PC-3 (cell line): ENCODE data around the gene CLIC1. TPM values are rescaled to one million over a fixed set of nuclear protein-coding genes. Genes with fewer than 3 reads are reported as not detected.

Source experiments
- ATAC-seq: fragments of 200-7000 bp; cut with Tn5 transposase; 2 replicates; pipeline ENCODE4 v1.9.1; 2020; ENCODE audit warnings: mild to moderate bottlenecking, moderate library complexity
- BruUV-seq: library from RNA; stranded (reverse); fragments of 400-500 nt; replicated peaks from 2 replicates; lab custom pipeline; 2021; lab: Mats Ljungman, UMichigan
- CTCF ChIA-PET: fragments of 300-600 bp; sonication (Branson Sonifier 250); formaldehyde crosslinking; loops from one replicate; lab custom pipeline; 2022; ENCODE audit warnings: antibody characterized with exemption; lab: Charles Lee
- POLR2A ChIA-PET: fragments of 300-600 bp; sonication (Branson Sonifier 250); formaldehyde crosslinking; loops from one replicate; lab custom pipeline; 2022; ENCODE audit warnings: antibody characterized with exemption; ENCODE audit not compliant: unreplicated experiment; lab: Charles Lee
- DNase-seq: peaks from one replicate; pipeline ENCODE4 v3.0.0-alpha.2; 2015
- H2AFZ ChIP-seq: fragments of 300-600 bp; sonication (generic); 2 replicates; pipeline ENCODE4 v1.6.0; 2016; ENCODE audit warnings: antibody characterized with exemption, low read length
- H3F3A ChIP-seq: fragments of 300-600 bp; sonication (generic); one replicate; pipeline ENCODE4 v1.6.0; 2017; ENCODE audit warnings: antibody characterized with exemption, low read length, control low read depth, mild to moderate bottlenecking; ENCODE audit not compliant: unreplicated experiment
- H3K27ac ChIP-seq: fragments of 300-600 bp; sonication (generic); 2 replicates; pipeline ENCODE4 v1.5.1; 2016; ENCODE audit warnings: mild to moderate bottlenecking, low read length
- H3K27me3 ChIP-seq: fragments of 300-600 bp; sonication (generic); 2 replicates; pipeline ENCODE4 v1.6.1; 2016; ENCODE audit warnings: low read length, mixed read lengths
- H3K36me3 ChIP-seq: fragments of 300-600 bp; sonication (generic); 2 replicates; pipeline ENCODE4 v1.6.1; 2016; ENCODE audit warnings: low read depth, mixed run types, low read length, mixed read lengths
- H3K4me1 ChIP-seq: fragments of 300-600 bp; sonication (generic); 2 replicates; pipeline ENCODE4 v1.5.1; 2016; ENCODE audit warnings: low read length; ENCODE audit not compliant: insufficient read depth
- H3K4me2 ChIP-seq: fragments of 300-600 bp; sonication (generic); 2 replicates; pipeline ENCODE4 v1.6.0; 2016; ENCODE audit warnings: low read length
- H3K4me3 ChIP-seq: fragments of 300-600 bp; sonication (generic); 2 replicates; pipeline ENCODE4 v1.5.1; 2016; ENCODE audit warnings: mild to moderate bottlenecking, low read length, mixed read lengths
- H3K79me2 ChIP-seq: fragments of 300-600 bp; sonication (generic); 2 replicates; pipeline ENCODE4 v1.6.1; 2017; ENCODE audit warnings: low read length, mixed read lengths
- H3K9ac ChIP-seq: fragments of 300-600 bp; sonication (generic); 2 replicates; pipeline ENCODE4 v1.6.0; 2016; ENCODE audit warnings: mild to moderate bottlenecking, low read length
- H3K9me2 ChIP-seq: fragments of 300-600 bp; sonication (generic); replicated peaks from 2 replicates; pipeline ENCODE4 v1.6.1; 2016; ENCODE audit warnings: mixed run types, low read length, mixed read lengths
- H3K9me3 ChIP-seq: fragments of 300-600 bp; sonication (generic); 2 replicates; pipeline ENCODE4 v1.6.1; 2016; ENCODE audit warnings: low read length, mixed read lengths
- H4K20me1 ChIP-seq: fragments of 300-600 bp; sonication (generic); 2 replicates; pipeline ENCODE4 v1.6.1; 2016; ENCODE audit warnings: low read length, mixed read lengths
- CTCF ChIP-seq: fragments of 300-600 bp; sonication (generic); conservative IDR thresholded peaks from 2 replicates; pipeline ENCODE4 v1.5.1; 2017; ENCODE audit warnings: antibody characterized with exemption, low read depth, mild to moderate bottlenecking, low read length
- EZH2 ChIP-seq: fragments of 300-600 bp; sonication (generic); IDR thresholded peaks from one replicate; pipeline ENCODE4 v1.6.1; 2017; ENCODE audit warnings: antibody characterized with exemption, mild to moderate bottlenecking, low read length; ENCODE audit not compliant: unreplicated experiment
- EZH2phosphoT487 ChIP-seq: fragments of 300-600 bp; sonication (generic); IDR thresholded peaks from 2 replicates; pipeline ENCODE4 v1.6.1; 2018; ENCODE audit warnings: mild to moderate bottlenecking, antibody characterized with exemption, low read length, borderline replicate concordance
- intact Hi-C: fragments of 100-400 bp; cut with micrococcal nuclease; formaldehyde crosslinking; loops from 2 replicates; pipeline ENCODE4 v1.9.0; 2023
- total RNA-seq: library from RNA; depleted of rRNA; stranded (reverse); fragments of >200 nt; gene quantifications from 2 replicates; pipeline ENCODE4 v1.2.3, GENCODE V29; 2014

CLIC1 gene
- total RNA-seq, 1 experiment from 2014 or later, result 708 TPM

DNA sequence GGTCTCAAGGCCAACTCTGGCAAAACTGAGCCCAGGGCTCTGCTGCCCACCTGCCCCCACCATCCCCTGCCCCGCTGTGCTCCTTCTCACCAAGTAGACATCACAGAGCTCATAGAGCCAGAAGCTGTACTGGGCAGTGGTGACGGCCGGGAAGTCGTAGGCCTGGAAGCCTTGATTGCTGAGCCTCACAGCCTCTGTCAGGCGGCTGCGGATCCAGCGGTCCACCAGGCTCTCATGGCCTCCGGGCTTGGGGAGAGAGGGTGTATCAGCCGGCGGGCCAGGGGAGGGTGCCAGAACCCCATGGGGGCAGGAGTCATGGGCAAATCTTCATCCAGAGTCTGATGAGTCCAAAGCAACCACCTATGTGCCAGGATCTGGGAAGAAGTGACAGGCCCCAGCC is 43.6 kb upstream of the CLIC1 start:
- H3K9me3 ChIP-seq, result no peaks in the 10 kb centered on the region
- H3K4me1 ChIP-seq, result peaks cover 29% of the 10 kb centered on the region
- H3K9me2 ChIP-seq, result no peaks in the 10 kb centered on the region
- intact Hi-C loops, result no loop called here
- ChIA-PET CTCF (no interaction called here), POLR2A (interaction anchor here (0.6 kb wide), 1 partner anchor 47 kb away, joined by 3 read pairs; the partner anchor contains the start of gene HSPA1B)
- no peak overlapping the region for H3K27ac ChIP-seq
- H3K27me3 ChIP-seq, result no peaks in the 10 kb centered on the region
- no peak overlapping the region for H2AFZ ChIP-seq
- TF ChIP-seq EZH2phosphoT487 (no peak), EZH2 (no peak), CTCF (no peak)
- H3K36me3 ChIP-seq, result peaks cover 49% of the 10 kb centered on the region; the same call in 1 of the 2 replicates
- no peak overlapping the region for H3K9ac ChIP-seq
- no TSS peak for BruUV-seq
- peaks cover 3% of the 10 kb centered on the region for H3F3A ChIP-seq
- ATAC-seq, result no peak
- H3K4me2 ChIP-seq, result no peak overlapping the region
- DNase-seq, result no peak
- H3K79me2 ChIP-seq, result no peaks in the 10 kb centered on the region
- no peak overlapping the region for H3K4me3 ChIP-seq
- no peaks in the 10 kb centered on the region for H4K20me1 ChIP-seq

GRCh38 chr6:31778999-31779885 is 42.9 kb upstream of the CLIC1 start:
- no peak for DNase-seq
- Histone ChIP-seq H3F3A (peaks cover 3% of the 10 kb centered on the region), H3K27ac (no peak overlapping the region), H3K79me2 (no peaks in the 10 kb centered on the region), H3K9ac (no peak overlapping the region), H3K9me3 (no peaks in the 10 kb centered on the region), H3K36me3 (peaks cover 42% of the 10 kb centered on the region; the same call in 1 of the 2 replicates), H2AFZ (no peak overlapping the region), H4K20me1 (no peaks in the 10 kb centered on the region), H3K4me2 (no peak overlapping the region), H3K27me3 (no peaks in the 10 kb centered on the region), H3K4me3 (no peak overlapping the region), H3K4me1 (peaks cover 29% of the 10 kb centered on the region), H3K9me2 (no peaks in the 10 kb centered on the region)
- no peak for ATAC-seq
- no peak for TF ChIP-seq EZH2
- intact Hi-C loops, result no loop called here
- ChIA-PET POLR2A (no interaction called here), CTCF (no interaction called here)
- BruUV-seq, result TSS peak; percentile 5

GRCh38 chr6:31778193-31778592 is 41.9 kb upstream of the CLIC1 start:
- BruUV-seq, result no TSS peak

More at GRCh38 chr6:31778193-31778592, 41.9 kb upstream of the CLIC1 start:
- Histone ChIP-seq H3K27ac (0 out of 2 replicates have a peak overlapping the region, but pooled peaks have one; percentile 69), H4K20me1 (no peaks in the 10 kb centered on the region), H3K9me2 (no peaks in the 10 kb centered on the region), H3K4me1 (peaks cover 29% of the 10 kb centered on the region), H3K79me2 (no peaks in the 10 kb centered on the region), H3K4me2 (no peak overlapping the region), H3K36me3 (peaks cover 40% of the 10 kb centered on the region; the same call in 1 of the 2 replicates), H3K27me3 (no peaks in the 10 kb centered on the region), H3K4me3 (no peak overlapping the region), H3K9ac (no peak overlapping the region), H3F3A (peaks cover 3% of the 10 kb centered on the region), H2AFZ (no peak overlapping the region), H3K9me3 (no peaks in the 10 kb centered on the region)
- TF ChIP-seq EZH2phosphoT487, result no peak
- no peak for TF ChIP-seq EZH2
- no peak for TF ChIP-seq CTCF
- POLR2A ChIA-PET, result interaction anchor here (0.9 kb wide), 1 partner anchor 17 kb away, joined by 3 read pairs; the partner anchor contains the start of gene VARS1
- CTCF ChIA-PET, result interaction anchor here (0.7 kb wide), 1 partner anchor 48 kb away, joined by 3 read pairs; no protein-coding TSS in a partner anchor
- no peak for DNase-seq
- intact Hi-C loops, result no loop called here
- ATAC-seq, result no peak
